ENCODE data around the gene TNXB. TPM values are rescaled to one million over a fixed set of nuclear protein-coding genes. Genes with fewer than 3 reads are reported as not detected.

Gene TNXB
- total and polyA plus RNA-seq, 9 of the 15 experiments (the other 6 are each of a cell fraction or from before 2014, with no cell fraction given): 0.14 to 28.1 (median 12.4) TPM

DNA sequence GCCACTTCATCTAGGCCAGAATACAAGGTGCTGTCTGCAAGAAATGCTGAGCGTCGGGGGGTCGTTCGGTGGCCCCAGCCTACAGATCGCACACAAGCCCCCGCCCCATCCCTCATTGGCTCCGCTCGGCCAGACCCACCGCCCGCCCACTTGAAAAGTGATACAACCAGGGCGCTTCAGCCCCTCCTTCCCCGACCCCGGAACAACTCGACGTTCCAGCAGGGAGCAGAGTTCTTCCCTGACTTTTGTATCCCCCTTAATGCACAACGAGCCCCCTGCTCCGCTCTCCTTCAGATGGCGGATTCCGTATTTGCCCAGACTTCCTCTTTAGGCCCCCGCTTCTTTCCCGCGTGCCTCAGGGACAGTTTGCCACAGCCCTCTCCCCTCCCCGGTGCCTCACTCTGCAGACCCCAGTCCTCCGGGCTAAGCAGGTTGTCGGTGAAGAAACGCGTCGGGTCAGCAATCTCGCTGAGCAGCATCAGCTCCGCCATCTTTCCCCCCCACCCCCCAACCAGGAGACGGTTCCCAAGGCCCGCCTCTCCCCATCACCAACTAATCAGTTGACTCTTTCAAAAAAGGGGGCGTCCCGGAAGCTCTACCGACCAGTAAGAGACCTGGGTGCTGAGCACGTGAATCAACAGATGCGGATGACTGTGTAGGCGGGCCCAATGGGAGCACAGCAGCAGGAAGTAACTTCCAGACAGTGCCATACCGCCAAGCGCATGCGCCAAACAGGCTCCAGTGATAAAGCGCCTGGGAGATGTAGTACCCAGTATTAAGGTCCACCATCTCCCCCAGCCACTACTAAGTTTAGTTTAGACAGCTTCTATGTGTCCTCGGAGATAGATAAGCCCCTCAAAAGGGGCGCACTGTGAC, 18.8 kb upstream of the TNXB start, which contains the start of gene ATF6B (continued):
- TF ChIP-seq, protein P1, sequence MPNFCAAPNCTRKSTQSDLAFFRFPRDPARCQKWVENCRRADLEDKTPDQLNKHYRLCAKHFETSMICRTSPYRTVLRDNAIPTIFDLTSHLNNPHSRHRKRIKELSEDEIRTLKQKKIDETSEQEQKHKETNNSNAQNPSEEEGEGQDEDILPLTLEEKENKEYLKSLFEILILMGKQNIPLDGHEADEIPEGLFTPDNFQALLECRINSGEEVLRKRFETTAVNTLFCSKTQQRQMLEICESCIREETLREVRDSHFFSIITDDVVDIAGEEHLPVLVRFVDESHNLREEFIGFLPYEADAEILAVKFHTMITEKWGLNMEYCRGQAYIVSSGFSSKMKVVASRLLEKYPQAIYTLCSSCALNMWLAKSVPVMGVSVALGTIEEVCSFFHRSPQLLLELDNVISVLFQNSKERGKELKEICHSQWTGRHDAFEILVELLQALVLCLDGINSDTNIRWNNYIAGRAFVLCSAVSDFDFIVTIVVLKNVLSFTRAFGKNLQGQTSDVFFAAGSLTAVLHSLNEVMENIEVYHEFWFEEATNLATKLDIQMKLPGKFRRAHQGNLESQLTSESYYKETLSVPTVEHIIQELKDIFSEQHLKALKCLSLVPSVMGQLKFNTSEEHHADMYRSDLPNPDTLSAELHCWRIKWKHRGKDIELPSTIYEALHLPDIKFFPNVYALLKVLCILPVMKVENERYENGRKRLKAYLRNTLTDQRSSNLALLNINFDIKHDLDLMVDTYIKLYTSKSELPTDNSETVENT (CRISPR knock-in tag; IDR thresholded peaks at IDR 0.05): no peak
- TF ChIP-seq, protein P2, sequence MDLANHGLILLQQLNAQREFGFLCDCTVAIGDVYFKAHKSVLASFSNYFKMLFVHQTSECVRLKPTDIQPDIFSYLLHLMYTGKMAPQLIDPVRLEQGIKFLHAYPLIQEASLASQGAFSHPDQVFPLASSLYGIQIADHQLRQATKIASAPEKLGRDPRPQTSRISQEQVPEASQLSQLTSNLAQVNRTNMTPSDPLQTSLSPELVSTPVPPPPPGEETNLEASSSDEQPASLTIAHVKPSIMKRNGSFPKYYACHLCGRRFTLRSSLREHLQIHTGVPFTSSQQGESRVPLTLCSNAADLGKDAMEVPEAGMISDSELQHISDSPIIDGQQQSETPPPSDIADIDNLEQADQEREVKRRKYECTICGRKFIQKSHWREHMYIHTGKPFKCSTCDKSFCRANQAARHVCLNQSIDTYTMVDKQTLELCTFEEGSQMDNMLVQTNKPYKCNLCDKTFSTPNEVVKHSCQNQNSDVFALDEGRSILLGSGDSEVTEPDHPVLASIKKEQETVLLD (IDR thresholded peaks at IDR 0.05): peak; percentile 85
- TF ChIP-seq PHF20 (IDR thresholded peaks at IDR 0.05; ENCODE audit: partially characterized antibody): peak; percentile 79
- TF ChIP-seq ZKSCAN3 (CRISPR knock-in tag; IDR thresholded peaks at IDR 0.05): no peak
- TF ChIP-seq EHMT2 (IDR thresholded peaks at IDR 0.05): no peak
- peak; percentile 83 for TF ChIP-seq OTX1 (CRISPR knock-in tag; IDR thresholded peaks at IDR 0.05)
- TF ChIP-seq, protein P3, sequence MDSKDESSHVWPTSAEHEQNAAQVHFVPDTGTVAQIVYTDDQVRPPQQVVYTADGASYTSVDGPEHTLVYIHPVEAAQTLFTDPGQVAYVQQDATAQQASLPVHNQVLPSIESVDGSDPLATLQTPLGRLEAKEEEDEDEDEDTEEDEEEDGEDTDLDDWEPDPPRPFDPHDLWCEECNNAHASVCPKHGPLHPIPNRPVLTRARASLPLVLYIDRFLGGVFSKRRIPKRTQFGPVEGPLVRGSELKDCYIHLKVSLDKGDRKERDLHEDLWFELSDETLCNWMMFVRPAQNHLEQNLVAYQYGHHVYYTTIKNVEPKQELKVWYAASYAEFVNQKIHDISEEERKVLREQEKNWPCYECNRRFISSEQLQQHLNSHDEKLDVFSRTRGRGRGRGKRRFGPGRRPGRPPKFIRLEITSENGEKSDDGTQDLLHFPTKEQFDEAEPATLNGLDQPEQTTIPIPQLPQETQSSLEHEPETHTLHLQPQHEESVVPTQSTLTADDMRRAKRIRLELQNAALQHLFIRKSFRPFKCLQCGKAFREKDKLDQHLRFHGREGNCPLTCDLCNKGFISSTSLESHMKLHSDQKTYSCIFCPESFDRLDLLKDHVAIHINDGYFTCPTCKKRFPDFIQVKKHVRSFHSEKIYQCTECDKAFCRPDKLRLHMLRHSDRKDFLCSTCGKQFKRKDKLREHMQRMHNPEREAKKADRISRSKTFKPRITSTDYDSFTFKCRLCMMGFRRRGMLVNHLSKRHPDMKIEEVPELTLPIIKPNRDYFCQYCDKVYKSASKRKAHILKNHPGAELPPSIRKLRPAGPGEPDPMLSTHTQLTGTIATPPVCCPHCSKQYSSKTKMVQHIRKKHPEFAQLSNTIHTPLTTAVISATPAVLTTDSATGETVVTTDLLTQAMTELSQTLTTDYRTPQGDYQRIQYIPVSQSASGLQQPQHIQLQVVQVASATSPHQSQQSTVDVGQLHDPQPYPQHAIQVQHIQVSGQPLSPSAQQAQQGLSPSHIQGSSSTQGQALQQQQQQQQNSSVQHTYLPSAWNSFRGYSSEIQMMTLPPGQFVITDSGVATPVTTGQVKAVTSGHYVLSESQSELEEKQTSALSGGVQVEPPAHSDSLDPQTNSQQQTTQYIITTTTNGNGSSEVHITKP (IDR thresholded peaks at IDR 0.05; ENCODE audit: partially characterized antibody): peak; percentile 41
- TF ChIP-seq, protein P4, sequence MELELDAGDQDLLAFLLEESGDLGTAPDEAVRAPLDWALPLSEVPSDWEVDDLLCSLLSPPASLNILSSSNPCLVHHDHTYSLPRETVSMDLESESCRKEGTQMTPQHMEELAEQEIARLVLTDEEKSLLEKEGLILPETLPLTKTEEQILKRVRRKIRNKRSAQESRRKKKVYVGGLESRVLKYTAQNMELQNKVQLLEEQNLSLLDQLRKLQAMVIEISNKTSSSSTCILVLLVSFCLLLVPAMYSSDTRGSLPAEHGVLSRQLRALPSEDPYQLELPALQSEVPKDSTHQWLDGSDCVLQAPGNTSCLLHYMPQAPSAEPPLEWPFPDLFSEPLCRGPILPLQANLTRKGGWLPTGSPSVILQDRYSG (tag; conservative IDR thresholded peaks at IDR 0.05; ENCODE audit: low read depth): no peak
- TF ChIP-seq KAT8 (IDR thresholded peaks at IDR 0.05; ENCODE audit: low read depth): no peak
- no peak for TF ChIP-seq KLF10 (CRISPR knock-in tag; IDR thresholded peaks at IDR 0.05)
- TF ChIP-seq, protein P5, sequence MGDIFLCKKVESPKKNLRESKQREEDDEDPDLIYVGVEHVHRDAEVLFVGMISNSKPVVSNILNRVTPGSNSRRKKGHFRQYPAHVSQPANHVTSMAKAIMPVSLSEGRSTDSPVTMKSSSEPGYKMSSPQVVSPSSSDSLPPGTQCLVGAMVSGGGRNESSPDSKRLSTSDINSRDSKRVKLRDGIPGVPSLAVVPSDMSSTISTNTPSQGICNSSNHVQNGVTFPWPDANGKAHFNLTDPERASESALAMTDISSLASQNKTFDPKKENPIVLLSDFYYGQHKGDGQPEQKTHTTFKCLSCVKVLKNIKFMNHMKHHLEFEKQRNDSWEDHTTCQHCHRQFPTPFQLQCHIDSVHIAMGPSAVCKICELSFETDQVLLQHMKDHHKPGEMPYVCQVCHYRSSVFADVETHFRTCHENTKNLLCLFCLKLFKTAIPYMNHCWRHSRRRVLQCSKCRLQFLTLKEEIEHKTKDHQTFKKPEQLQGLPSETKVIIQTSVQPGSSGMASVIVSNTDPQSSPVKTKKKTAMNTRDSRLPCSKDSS (IDR thresholded peaks at IDR 0.05; ENCODE audit: low read depth, partially characterized antibody): no peak
- TF ChIP-seq, protein P6, sequence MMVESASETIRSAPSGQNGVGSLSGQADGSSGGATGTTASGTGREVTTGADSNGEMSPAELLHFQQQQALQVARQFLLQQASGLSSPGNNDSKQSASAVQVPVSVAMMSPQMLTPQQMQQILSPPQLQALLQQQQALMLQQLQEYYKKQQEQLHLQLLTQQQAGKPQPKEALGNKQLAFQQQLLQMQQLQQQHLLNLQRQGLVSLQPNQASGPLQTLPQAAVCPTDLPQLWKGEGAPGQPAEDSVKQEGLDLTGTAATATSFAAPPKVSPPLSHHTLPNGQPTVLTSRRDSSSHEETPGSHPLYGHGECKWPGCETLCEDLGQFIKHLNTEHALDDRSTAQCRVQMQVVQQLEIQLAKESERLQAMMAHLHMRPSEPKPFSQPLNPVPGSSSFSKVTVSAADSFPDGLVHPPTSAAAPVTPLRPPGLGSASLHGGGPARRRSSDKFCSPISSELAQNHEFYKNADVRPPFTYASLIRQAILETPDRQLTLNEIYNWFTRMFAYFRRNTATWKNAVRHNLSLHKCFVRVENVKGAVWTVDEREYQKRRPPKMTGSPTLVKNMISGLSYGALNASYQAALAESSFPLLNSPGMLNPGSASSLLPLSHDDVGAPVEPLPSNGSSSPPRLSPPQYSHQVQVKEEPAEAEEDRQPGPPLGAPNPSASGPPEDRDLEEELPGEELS (CRISPR knock-in tag; IDR thresholded peaks at IDR 0.05; ENCODE audit: borderline replicate concordance): no peak
- TF ChIP-seq CCAR2 (IDR thresholded peaks at IDR 0.05; ENCODE audit: low read depth, low read length): no peak
- 0 out of 2 replicates have a peak, but pooled peaks have one; percentile 37 for TF ChIP-seq ZNF23 (CRISPR knock-in tag; IDR thresholded peaks at IDR 0.05)

All from K562 (cell line).